OCI-M1 (cell line): Measurements from ENCODE around the gene CFAP157.
A peak's percentile ranks its signal among the peaks of the same experiment; 100 is the strongest.

Experiments used
- DNase-seq: peaks from one replicate; lab custom pipeline; 2025; lab: John Stamatoyannopoulos, UW

CFAP157 gene

DNA sequence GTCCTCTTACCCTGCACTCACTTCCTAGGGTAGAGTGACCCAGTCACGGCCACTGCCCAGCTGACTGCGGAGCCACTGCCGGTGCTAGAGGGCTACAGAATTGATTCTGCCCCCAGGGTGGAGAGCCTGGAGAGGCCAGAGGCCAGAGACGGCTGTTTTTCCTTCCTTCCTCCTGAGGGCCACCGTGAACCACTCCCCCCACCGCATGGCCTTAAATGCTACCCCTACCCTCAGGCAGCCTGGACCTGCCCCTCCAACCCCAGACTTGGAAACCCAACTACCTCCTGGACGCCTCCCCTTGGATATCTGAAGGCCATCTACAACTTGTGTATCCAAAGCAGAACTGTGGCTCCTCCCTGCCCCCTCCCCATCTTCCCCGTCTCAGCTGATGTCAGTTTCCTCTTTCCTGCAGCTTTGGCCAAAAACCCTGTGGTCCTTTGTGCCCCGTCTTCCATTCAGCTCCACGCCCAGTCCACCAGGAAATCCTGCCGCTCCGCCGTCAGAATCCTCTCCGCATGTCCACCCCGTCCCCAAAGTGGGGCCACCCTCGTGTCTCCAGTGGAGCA is 55.4 kb downstream of the CFAP157 start:
- DNase-seq, result peak; percentile 50

DNA sequence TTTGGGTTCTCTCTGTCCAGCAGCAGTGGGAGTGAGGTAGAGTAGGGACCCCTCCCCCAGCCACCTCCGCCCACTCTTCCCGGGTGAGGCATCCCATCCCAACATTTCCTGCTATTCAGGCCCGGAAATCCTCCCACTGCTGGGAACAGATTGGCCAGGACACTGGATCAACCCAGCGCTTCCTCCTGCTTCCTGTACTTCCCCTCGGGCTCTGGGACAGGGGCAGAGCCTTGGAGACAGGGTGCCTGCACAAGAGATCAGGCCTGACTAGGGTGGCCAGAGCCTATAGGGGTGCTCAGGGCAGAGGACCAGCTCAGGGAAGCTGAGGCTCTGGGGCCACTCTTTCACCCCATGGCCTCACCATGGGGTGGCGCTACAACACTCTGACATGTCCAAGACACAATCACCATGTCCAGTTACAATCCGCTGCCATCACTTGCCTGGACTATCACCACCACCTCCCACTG is 57.2 kb downstream of the CFAP157 start:
- peak; percentile 59 for DNase-seq

DNA sequence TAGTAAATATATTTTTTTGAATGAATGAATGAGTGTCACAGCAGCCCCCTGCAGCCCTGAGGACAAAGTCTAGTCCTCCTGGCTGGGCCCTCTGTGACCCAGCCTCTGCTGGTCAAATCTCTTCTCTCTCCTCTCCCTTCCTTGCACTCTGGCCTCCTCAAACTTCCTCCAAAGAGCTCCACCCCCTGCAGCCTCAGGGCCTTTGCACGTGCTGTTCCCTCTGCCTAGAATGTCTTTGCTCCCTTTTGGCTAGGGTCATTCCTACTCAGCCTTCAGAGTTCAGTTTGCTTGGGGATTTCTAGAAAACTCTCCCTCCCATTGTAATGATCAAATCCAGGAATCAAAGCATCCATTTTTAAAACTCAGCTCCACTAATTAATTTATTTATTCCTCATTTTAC is 58.6 kb downstream of the CFAP157 start:
- no peak for DNase-seq
